Lung (tissue), 12 donors: ENCODE results near the gene CAST. TPM values are rescaled to one million over a fixed set of nuclear protein-coding genes. Genes with fewer than 3 reads are reported as not detected.

Experiments
- ATAC-seq: fragments of 200-7000 bp; cut with Tn5 transposase; one replicate; pipeline ENCODE4 v1.9.1; 2020; ENCODE audit warnings: moderate number of reproducible peaks; ENCODE audit not compliant: insufficient read depth, low FRiP score
- DNase-seq, 3 donors: peaks; one replicate each; pipeline ENCODE4 v3.0.0-alpha.2; 2013 to 2017
- H3K27ac ChIP-seq, 2 donors: one replicate each; pipeline ENCODE4 v1.5.1; 2013; ENCODE audit warnings: mild to moderate bottlenecking in 2 of 2, moderate library complexity in 2 of 2, control low read depth in 1 of 2, inconsistent platforms in 1 of 2, low read depth in 1 of 2, low read length in 1 of 2
- H3K27me3 ChIP-seq, 3 donors: one replicate each; pipeline ENCODE4 v1.5.1; 2013; ENCODE audit warnings: low read length in 2 of 3; ENCODE audit not compliant: control insufficient read depth in 3 of 3, insufficient read depth in 3 of 3
- H3K36me3 ChIP-seq, 4 donors: one replicate each; pipeline ENCODE4 v1.5.1; 2013; ENCODE audit warnings: low read length in 4 of 4, mild to moderate bottlenecking in 1 of 4, moderate library complexity in 1 of 4; ENCODE audit not compliant: control insufficient read depth in 4 of 4, insufficient read depth in 4 of 4
- H3K4me1 ChIP-seq, 5 donors: one replicate each; pipeline ENCODE4 v1.5.1; 2013; ENCODE audit warnings: low read length in 5 of 5, mild to moderate bottlenecking in 2 of 5, moderate library complexity in 1 of 5; ENCODE audit not compliant: control insufficient read depth in 5 of 5, insufficient read depth in 5 of 5
- H3K4me3 ChIP-seq: one replicate; pipeline ENCODE4 v1.5.1; 2013; ENCODE audit warnings: mild to moderate bottlenecking, control low read depth, moderate library complexity
- H3K9ac ChIP-seq, 2 donors: one replicate each; pipeline ENCODE4 v1.5.1; 2013; ENCODE audit warnings: low read length in 2 of 2, control low read depth in 1 of 2; ENCODE audit not compliant: insufficient read depth in 1 of 2
- H3K9me3 ChIP-seq, 4 donors: one replicate each; pipeline ENCODE4 v1.5.1; 2013; ENCODE audit warnings: low read length in 3 of 4, mild to moderate bottlenecking in 1 of 4, moderate library complexity in 1 of 4; ENCODE audit not compliant: control insufficient read depth in 4 of 4, insufficient read depth in 3 of 4
- WGBS, 2 donors: extraction: QIAGEN DNeasy Blood & Tissue Kit; methylation state at CpG; one replicate each; pipeline ENCODE4 v1.1.7; 2013; 5-methylcytosine and 5-hydroxymethylcytosine counted together
- polyA plus RNA-seq, 2 donors: library from polyadenylated mRNA; stranded (reverse); fragments of 200-250 nt; gene quantifications; one replicate each; pipeline ENCODE4 v1.2.1, GENCODE V29; 2013
- total RNA-seq, 2 donors: library from RNA; depleted of rRNA in 1 of 2; stranded (reverse); fragments of >200 nt in 1 of 2; gene quantifications; one replicate each; pipeline ENCODE4 v1.2.1, GENCODE V29; 2014 to 2021
- TF ChIP-seq, protein P1 (sequence below): IDR thresholded peaks from 2 replicates; pipeline ENCODE4 v1.5.1; 2012; ENCODE audit warnings: mild to moderate bottlenecking; ENCODE audit errors: control extremely low read depth, extremely low read depth
- donor health status: control.
- donor health status: control.
- donor health status: Bipolar disorder and iron deficiency.
- donor health status: healthy.
- donor health status: DM: yes; HTN: yes; CAD: no.

Gene CAST
- total and polyA plus RNA-seq, 4 donors: 84.8 to 279 (median 184) TPM

DNA sequence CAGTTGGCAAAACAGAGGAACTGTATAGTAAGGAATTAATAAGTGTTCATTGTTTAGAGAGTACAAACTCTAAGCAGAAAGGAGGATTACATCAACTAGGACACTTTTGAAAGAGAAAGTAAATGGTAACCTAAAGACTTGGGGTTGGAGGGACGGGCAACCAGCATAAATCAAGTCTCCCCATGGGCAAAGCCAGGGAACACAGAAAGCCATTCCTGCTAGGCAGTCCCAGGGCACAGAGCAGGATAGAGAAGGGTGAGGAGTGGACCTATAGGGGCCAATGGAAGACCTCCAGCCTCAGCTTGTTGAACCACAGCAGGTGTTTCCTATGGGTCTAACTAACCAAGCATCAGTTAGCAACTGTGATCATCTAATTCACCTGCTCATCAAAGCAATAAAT is 154.8 kb downstream of the CAST start:
- Histone ChIP-seq H3K27me3 (no peaks in the 10 kb centered on the region), H3K9ac (no peak overlapping the region), H3K4me1 (peaks cover 0 to 5% (median 0%) of the 10 kb centered on the region in 5 donors), H3K9me3 (no peaks in the 10 kb centered on the region), H3K27ac (no peak overlapping the region), H3K36me3 (no peaks in the 10 kb centered on the region), H3K4me3 (no peak overlapping the region)
- TF ChIP-seq, protein P1, sequence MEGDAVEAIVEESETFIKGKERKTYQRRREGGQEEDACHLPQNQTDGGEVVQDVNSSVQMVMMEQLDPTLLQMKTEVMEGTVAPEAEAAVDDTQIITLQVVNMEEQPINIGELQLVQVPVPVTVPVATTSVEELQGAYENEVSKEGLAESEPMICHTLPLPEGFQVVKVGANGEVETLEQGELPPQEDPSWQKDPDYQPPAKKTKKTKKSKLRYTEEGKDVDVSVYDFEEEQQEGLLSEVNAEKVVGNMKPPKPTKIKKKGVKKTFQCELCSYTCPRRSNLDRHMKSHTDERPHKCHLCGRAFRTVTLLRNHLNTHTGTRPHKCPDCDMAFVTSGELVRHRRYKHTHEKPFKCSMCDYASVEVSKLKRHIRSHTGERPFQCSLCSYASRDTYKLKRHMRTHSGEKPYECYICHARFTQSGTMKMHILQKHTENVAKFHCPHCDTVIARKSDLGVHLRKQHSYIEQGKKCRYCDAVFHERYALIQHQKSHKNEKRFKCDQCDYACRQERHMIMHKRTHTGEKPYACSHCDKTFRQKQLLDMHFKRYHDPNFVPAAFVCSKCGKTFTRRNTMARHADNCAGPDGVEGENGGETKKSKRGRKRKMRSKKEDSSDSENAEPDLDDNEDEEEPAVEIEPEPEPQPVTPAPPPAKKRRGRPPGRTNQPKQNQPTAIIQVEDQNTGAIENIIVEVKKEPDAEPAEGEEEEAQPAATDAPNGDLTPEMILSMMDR: no peak
- WGBS, 2 donors: 42 to 76% methylated on average over 1 of the region's 1 CpG
- ATAC-seq (no peak), DNase-seq (no peak)

- Histone ChIP-seq H3K27me3 (no peaks in the 10 kb centered on the region), H3K9ac (no peak overlapping the region), H3K27ac (no peak overlapping the region), H3K36me3 (no peaks in the 10 kb centered on the region), H3K4me3 (no peak overlapping the region), H3K9me3 (no peaks in the 10 kb centered on the region), H3K4me1 (peaks cover 0 to 5% (median 0%) of the 10 kb centered on the region in 5 donors)
- DNase-seq (no peak), ATAC-seq (no peak)
- TF ChIP-seq, protein P1: no peak
- WGBS, 2 donors: 71 to 75% methylated on average over 2 of the region's 2 CpGs
Observed at GRCh38 chr5:96817506-96817905, 155.3 kb downstream of the CAST start.

- H3K4me1 ChIP-seq: peaks cover 0 to 5% (median 0%) of the 10 kb centered on the region in 5 donors
- H3K36me3 ChIP-seq: no peaks in the 10 kb centered on the region
- H3K9ac ChIP-seq: no peak overlapping the region
- WGBS, 2 donors: 95% methylated on average over 8 of the region's 8 CpGs
- no peaks in the 10 kb centered on the region for H3K9me3 ChIP-seq
- DNase-seq: no peak
- H3K27me3 ChIP-seq: no peaks in the 10 kb centered on the region
- no peak for ATAC-seq
- TF ChIP-seq, protein P1: no peak
- H3K4me3 ChIP-seq: no peak overlapping the region
- no peak overlapping the region for H3K27ac ChIP-seq
Observed at GRCh38 chr5:96818125-96818788, 156.1 kb downstream of the CAST start.

DNA sequence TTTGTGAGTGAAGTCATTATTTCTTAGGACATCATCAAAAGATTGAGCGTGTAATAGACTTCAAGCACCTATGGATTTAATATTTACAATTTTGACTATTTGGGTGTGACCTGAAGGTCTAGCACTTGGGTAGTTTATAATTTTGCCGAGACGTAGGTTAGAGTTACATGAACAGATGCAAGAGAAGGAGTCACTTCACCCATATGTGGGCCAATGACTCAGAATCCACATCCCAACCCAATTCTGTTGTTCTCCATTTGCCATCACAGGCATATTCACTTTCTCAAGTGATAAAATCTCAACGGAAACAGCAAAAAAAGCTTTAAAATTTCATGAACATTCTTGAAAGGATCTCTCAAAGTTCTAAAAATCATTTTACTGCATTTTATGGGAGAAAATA is 157.6 kb downstream of the CAST start:
- H3K36me3 ChIP-seq: no peaks in the 10 kb centered on the region
- no peak overlapping the region for H3K27ac ChIP-seq
- TF ChIP-seq, protein P1: no peak
- WGBS, 2 donors: 97 to 100% methylated on average over 4 of the region's 4 CpGs
- no peaks in the 10 kb centered on the region for H3K27me3 ChIP-seq
- H3K4me3 ChIP-seq: no peak overlapping the region
- no peak overlapping the region for H3K9ac ChIP-seq
- DNase-seq: no peak
- H3K4me1 ChIP-seq: peaks cover 0 to 5% (median 0%) of the 10 kb centered on the region in 5 donors
- no peak for ATAC-seq
- no peaks in the 10 kb centered on the region for H3K9me3 ChIP-seq
